Stimulated activated CD4-positive, alpha-beta T cell treated with anti-CD3 and anti-CD28 coated beads, Interleukin-12 subunit alpha, Interleukin-12 subunit beta, amount 100 ng/mL, for 48 hours (primary cell): ENCODE data around the gene PHACTR1.
A peak's percentile ranks its signal among the peaks of the same experiment; 100 is the strongest.
"Not testable (repeated sequence)": the region's sequence is repeated elsewhere in the genome, so short reads cannot be mapped to it uniquely, and the experiment has no call there.

Experiments used
- DNase-seq, 3 donors: peaks; one replicate each; pipeline ENCODE4 v3.0.0-alpha.2; 2020; ENCODE audit warnings: low read depth in 2 of 3, low spot score in 1 of 3

The PHACTR1 gene

DNA sequence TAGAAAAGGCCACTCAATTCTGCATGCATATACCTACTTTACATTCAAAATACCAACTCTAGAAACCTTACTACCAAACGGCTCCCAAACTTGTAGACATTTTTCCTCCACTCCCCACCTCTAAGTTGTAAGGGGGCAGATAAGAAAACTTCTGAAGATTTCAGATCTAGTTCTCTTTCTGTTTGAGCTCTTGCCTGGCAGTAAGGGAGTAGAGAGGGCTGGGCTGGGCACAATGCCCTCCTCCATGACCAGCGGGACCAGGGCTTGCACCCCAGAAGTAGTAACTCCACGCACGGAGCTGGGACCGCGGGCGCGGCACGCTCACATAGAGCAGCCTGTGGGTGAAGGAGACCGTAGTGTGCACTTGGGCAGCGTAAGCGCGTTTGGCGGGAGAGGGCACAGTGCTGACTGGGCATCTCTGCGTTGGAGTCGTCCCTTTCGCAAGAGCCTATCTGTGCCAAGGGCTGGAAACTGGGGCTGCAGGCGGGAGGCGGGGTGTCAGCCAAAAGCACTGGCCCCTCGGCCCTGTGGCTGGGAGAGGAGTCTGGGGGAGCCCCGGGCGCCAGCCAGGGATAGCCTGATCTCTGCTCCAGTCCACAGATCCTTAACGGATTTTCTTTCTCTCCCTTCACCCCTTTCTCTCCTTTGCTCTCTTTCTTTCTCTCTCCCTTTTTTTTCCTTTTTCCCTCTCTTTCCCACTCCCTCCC lies 32.4 kb downstream of the PHACTR1 start:
- no peak for DNase-seq

DNA sequence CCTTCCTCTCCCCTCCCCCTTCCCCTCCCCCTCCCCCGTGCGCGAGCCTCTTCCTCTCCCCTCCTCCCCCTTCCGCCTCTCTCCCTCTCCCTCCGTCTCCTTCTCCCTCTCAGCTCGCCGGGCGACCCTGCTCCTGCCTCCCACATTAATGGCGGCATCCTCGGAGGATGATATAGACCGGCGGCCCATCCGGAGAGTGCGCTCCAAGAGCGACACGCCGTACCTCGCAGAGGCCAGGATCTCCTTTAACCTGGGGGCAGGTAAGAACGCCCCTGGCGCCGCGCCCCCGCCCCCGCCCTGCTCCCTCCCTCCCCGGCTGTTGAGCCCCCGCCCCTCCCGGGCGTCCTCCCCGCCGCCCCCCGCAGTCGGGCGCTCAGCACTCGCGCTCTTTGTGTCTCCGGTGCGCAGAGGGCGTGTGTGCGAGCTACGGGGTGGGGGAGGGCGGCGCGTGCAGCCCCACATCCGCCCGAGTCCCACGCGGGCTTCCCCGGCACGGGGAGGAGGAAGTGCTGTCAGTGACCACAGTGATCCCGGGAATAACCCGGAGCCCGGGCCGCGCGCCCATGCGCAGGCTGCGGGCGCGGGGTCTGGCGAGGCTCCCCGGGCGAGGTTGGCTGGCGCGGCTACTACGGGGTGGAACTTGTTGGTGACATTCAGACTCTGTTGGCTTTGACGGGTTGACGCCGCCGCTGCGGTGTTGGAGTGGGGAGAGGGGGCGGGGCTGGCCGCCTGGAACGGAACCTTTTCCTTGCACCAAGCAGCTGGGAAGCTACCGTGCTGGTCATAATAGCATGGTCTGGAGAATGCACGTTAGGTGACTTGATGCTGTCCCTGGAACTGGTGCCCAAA lies 33.2 kb downstream of the PHACTR1 start:
- no peak for DNase-seq

DNA sequence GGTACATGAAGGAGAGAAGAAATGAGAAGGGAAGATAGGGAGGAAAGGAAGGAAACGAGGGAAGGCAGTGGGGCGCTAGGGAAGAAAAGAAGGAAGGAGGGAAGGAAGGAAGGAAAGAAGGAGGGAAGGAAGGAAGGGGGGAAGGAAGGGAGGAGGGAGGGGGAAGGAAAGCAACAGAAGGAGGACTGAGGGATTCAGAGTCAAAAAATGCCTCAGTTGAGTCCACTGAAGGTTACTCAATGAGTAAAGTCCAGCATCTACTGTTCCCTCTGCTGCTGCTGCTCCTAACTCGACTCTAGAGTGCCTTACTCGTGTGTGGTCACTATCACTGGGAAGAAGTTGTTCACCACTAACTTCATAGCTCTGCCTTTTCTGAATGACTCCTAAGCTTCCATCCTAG lies 33.8 kb downstream of the PHACTR1 start:
- no peak for DNase-seq

DNA sequence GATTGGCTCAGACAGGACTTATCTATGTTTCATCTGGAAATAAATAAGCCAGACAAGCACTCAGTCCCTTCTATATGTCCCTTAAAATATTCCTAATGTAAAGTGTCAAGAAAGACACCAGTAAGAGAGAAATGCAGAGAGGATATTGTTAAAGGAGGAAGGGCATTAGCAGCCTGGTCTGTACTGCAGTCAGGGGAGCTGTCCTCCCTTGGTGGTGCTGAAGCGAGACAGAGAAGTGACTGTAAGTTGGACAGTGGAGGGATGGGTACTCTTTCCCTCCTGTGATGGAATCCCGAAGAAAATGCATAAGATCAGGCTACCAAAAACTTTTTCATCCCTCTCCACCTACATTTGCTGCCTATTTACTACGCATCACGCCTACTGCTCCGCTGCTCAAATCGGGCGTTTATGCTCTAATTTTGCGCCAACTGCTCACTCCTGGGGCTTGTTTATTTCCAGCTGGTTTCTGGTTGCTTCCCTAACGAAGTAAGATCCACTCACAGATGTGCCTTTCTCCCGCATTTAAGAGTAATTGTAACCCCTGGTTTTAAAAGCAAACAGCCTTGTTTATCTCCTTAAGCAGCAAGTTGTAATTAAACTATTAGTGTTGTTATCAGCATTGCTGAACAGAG lies 35.2 kb downstream of the PHACTR1 start:
- DNase-seq = peak; percentile 3 to 24 (median 9)

DNA sequence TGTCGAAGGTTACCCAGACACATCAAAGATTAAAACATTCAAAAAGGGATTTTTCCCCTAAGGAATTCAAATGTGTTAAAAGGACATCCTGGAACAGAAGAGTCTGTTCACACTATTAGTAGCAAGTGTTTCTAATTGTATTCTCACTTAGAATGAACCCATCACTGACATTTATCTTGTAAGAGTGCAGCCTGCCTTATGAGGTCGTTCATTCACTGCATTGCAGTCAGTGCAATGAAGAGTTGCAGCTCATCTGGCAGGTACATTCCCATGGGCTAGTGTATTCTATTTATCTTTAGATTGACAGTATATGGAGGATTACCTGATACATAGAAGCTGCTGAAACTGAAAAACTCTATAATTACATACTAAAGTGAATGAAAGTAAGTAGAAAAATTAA lies 36.5 kb downstream of the PHACTR1 start:
- no peak for DNase-seq

DNA sequence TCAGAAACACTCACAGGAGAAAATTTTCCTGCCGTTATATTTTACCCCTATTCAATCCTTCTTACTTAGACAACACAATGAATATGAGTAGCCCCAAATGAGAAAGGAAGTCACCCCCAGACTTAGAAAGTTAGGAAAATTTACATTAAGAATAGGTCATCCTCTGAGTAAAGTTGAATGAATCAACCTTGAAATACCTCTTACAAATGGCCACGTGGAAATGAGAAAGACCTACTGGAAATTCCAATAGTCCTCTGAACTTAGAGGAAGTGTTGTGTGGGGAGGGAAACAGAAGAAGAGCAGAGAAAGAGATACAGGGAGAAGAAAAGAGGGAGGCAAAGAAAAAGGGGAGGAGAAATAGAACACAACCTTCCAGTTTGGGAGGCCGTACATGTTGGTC lies 43.7 kb downstream of the PHACTR1 start:
- no peak for DNase-seq

DNA sequence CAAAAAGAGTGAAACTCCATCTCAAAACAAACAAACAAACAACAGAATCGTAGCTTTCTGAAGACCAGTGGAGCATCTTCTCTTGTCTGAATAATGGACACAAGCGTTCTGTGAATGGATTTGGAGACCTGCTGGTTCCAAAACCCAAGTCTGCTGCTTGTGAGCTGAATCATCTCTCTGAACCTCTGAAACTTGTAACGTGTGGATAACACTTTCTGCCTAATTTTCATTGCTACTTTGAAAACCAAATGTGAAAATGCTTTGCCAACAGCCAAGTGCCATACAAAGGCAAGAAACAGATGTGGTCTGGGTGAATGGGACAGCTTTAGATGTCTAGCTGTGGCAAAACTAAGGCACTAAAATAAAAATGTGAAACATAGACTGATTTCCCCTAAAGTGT lies 44.3 kb downstream of the PHACTR1 start:
- DNase-seq = no peak

DNA sequence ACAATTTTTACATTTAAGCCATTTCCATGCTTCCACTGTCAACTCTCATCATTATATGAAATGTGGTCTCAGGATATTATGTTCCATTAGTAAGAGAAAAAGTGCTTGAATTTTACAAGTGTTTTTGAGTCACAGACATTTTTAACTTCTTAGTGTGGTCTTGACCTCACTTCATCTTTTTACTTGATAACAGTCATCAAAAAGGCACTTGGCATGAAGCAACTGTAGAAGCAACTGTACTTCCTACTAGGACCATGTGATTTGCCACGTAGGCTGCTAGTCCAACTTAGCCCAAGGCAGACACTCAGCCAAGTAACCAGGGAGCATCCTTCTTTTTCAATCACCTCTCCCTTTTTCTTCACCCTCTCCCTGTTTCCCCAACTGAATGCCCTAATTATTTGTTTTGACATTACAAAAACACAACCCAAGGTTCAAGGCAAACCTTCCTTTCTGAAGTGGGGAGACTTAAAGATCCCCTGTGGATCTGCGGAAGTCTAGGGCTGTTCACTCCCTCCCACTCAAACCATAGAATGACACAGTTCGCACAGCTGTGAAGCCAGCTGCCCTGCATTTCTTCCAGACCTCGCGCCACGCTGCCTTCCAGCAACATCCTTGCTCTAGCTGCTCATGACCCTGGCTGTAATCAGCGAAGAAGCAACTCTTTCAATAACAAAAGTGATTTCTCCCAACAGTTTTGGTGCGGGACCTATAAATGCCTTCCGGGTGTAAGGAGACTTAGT lies 45.0 kb downstream of the PHACTR1 start:
- no peak for DNase-seq

DNA sequence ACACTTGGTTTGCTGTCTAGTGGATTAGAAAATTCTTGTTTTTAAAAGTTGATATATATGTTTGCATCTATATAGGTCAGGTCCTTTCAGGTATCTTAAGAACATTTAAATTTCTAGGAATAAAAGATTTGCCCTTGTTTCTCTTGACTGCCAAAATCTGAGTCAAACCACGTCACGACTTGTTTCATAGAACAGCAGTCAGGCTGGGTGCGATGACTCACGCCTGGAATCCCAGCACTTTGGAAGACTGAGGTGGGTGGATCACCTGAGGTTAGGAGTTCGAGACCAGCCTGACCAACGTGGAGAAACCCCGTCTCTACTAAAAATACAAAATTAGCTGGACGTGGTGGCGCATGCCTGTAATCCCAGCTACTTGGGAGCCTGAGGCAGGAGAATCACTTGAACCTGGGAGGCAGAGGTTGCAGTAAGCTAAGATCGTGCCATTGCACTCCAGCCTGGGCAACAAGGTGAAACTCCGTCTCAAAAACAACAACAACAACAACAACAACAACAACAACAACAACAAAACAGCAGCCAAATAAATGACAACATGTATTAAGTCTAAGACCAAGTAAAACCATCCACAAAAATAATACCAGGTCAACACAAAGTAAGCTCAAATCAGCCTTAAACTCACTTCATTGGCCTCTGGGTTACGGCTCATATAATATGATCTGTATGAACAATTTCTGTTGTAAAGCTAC lies 46.3 kb downstream of the PHACTR1 start:
- DNase-seq = not testable (repeated sequence)

DNA sequence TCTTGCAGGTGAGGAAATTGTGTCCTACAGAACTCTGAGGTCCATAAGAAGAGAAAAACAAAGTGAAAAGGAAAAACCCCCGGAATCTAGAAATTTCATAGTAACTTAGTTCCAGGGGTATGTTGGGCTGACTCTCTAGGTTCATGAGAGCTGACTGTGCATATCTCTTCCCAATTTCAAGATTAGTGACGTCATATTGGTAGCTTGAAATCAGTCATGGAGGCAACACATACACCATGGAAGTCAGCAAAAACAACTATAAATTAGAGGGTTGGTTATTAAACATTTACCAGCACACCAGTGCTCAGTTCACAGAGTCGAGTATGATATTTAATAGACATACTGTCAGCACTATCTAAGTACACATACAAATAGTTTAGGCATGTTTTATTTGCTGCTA lies 49.8 kb downstream of the PHACTR1 start:
- DNase-seq = no peak

DNA sequence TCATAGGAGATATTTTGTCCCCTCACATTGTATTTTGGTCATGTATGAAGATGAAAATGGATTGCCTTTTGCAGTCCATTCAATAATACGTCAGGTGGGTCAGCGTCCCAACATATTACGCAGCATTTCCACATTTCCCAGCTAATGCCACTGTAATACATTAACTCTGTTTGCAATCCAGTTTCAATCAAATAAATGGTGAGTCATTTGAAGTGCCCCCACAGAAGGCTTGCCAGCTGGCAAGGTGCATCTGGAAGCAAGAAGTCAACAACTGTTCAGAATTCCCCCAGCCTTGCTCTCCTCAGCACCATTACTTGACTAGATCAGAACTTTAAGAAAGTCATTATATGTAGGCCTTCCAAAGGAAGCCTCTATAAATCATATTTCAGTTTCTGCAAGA lies 50.4 kb downstream of the PHACTR1 start:
- no peak for DNase-seq

DNA sequence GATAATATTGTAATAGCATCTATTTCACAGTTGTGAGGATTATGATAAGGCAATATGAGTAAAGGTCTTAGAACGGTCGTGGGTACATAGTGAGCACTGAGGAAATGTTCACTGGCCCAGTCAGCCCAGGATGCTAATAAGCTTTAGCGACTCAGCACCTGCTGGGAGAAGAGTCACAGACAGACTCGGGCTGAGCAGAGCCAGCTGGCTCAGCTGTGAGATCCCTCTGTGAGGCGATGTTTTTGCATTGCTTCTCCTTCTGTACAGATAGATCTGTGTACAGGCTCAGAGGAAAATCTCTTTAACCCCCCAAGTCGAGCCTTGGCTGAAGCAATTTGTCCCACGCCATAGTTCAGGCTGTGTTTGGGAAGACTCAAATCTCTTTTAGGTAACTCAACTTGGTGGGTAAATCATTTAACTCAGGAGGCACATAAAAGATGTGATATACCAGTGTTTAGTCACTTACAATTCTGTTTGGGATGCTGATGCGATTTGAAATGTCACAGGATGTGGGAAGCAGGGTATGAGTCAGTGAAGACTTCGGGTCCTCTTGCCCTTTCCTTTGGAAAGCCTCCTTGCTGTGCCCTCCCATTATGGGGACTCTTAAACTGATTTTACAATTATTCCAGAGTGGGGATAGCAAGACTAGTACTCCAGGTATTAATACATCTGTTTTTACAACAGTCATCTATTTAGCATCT lies 53.1 kb downstream of the PHACTR1 start:
- DNase-seq = no peak

DNA sequence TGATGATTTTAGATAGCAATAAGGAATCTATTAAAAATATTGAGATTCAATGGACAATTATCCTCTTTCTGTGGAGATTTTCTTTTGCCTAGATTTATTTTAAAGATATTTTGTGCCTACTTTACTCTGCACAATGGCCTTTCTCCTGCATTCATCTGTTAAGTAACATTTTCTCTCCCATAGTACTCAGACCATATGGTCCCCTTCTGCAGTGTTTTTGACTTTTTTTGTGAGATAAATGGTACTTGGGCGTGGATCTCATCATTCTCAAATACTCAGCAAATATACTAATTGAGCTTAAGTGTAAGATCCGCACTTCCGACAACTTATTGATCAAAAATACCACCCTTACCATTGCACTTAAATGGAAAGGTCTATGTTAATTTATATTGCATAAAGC lies 55.8 kb downstream of the PHACTR1 start:
- no peak for DNase-seq

DNA sequence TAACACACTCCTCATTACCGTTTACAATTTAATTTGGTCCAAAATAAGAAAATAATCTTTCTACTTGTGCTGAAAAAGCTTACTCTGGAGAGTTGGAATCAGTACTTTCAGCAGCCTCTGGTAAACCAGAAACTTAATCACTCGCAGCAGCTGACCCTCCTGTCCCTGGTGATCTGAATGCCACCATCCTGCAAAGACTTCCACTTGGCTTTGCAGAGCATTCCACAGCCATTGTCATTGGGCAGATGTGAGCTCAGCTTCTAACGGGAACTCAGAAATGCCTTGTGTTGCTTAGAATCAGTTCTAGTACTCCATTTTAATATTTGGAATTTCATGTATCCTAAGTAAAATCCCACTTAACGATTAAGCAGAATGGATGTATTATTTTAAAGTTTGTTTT lies 59.7 kb downstream of the PHACTR1 start:
- no peak for DNase-seq

DNA sequence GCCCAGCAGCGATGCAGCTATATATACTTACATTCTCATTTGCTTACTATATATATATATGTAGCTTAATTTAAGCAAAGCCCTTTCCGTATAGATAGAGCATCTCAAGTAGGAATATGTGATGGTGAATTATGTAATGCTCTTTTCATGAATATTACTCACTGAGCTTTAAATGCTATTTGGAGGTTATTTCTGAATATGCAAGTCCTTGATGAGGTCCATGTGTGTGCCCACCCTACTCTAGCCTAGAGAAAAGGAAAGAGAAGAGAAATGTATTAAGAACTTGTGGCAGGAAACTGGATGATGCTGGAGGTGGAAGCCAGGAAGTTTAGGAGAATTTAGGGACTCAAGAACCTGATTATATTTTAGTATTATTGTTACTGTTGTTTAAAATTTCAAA lies 63.2 kb downstream of the PHACTR1 start:
- no peak for DNase-seq

DNA sequence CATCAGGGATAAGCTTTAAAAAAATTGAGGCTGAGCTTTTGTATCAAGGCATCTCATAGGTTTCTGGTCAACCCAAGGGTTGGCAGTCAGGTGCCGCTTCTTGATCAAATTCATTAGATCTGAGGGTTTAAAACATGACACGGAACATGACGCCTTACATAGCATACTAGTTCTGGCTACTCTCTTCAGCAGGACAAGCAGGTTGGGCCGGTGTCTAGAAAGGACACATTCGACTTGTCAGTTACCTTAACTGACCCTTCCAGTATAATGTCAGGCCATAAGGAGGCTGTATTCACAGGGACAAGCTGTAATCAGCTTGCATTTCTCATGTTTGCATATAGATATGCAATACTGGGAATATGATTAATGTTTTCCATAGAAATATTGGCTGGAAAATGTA lies 65.6 kb downstream of the PHACTR1 start:
- no peak for DNase-seq

DNA sequence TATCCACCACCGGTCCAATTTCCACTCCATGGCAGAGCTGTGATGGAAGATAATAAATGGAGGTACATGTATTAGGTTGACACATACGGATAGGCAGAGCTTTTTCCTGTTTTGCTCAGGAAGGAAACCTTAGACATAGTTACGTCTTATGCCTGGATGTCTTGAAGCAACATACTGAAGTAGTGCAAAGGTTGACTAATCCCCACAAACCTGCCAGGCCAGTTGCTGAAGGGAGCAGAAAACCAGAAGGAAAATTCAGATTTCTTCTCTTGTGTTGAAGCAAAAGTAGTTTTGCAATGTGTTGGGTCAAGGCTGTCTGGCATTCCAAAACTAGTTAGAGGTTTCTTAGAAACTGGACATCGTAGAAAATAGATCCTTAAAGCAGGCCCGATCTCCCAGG lies 68.7 kb downstream of the PHACTR1 start:
- DNase-seq = no peak

DNA sequence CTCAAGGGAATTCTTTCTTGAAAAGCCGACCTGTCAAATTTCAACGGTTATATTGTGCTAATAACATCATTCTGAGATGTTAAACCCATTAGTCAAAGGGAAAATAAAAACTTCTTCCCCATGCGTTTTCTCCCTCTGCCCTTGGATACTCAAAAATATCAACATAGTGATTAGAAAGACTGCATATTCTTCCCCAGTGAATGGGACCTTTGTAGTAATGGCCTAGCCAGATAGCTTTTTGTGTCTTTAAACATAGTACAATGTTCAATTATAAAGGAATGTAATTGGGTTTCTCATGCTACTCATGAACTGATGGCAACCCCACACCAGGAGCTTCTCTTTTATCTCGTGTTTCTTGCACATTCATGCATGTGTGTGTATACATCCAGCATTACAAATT lies 69.4 kb downstream of the PHACTR1 start:
- DNase-seq = no peak

DNA sequence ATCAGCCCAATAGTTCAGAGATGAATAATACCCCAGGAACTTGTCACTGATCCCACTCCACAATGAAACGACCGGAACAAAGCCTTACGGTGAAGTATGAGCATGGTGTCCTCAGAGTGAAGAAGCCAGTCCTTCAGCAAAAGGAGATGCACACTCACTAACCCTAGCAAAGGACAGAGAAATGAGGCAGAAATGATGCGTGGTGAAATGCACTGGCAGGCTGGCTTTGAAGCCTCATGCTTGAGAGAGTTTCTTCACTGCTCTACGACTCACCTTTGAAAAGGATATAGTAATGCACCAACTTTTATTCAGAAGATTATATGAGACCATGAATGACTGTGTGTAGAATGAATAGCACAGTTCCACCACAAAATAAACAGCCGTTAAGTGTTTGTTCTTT lies 74.8 kb downstream of the PHACTR1 start:
- no peak for DNase-seq

DNA sequence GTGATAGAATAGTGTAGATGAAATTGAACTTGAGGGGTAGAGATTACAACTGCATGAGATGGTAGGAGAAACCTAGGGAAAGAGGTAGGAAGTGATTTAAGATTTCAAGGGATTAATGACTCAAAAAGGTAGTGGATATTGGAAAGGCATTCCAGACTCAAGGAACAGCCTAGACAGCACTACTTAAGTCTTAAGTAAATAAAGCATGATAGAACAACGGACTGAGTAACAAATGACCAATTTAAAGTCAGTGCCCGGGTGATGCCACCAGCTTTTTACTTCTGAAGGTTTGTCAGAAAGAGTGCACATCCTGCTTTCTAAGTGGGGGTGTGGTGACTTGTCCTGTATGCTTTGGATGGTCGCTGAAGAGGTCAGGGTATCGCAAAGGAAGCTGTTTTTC lies 81.8 kb downstream of the PHACTR1 start:
- DNase-seq = no peak
